Measurements from ENCODE around the gene SLC41A1. TPM values are rescaled to one million over a fixed set of nuclear protein-coding genes. Genes with fewer than 3 reads are reported as not detected.

The SLC41A1 gene
- total RNA-seq, 1 donor from 2014 or later, result 16.8 TPM

- no peaks in the 10 kb centered on the region for H3K27me3 Mint-ChIP-seq
Measured at GRCh38 chr1:205786601-205787000, 26.4 kb downstream of the SLC41A1 start.

DNA sequence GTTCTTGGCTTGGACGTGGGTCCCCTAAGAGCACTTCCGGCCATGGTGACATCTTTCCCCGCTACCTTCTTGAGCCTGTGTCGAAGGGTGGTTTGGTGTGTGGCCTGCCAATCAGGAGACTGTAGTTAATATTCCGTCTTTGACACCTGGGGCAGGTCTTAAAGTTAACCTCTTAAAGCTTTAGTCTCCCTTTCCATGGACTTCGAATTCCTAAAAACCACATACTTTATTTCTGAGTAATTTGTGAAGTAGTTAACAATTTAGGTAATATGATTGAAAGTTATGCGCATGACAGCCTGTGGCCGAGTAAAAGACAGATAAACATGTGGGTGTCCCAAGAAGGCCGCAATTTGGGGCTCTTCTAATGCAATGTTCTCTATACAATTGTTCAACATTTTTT is 27.6 kb downstream of the SLC41A1 start:
- H3K4me1 Mint-ChIP-seq (ENCODE audit: low read depth), result no peaks in the 10 kb centered on the region
- H3K36me3 Mint-ChIP-seq (ENCODE audit: insufficient read depth), result no peaks in the 10 kb centered on the region
- no peak for DNase-seq (ENCODE audit: low spot score, unreplicated experiment)
- TF ChIP-seq CTCF (IDR thresholded peaks at IDR 0.05; ENCODE audit: unreplicated experiment), result no peak
- no peak overlapping the region for H3K27ac Mint-ChIP-seq
- no peaks in the 10 kb centered on the region for H3K9me3 Mint-ChIP-seq (ENCODE audit: low read depth)
- no peaks in the 10 kb centered on the region for H3K27me3 Mint-ChIP-seq
- H3K4me3 Mint-ChIP-seq (ENCODE audit: low read depth), result no peak overlapping the region

More at GRCh38 chr1:205786601-205787000, 26.4 kb downstream of the SLC41A1 start:
- Mint-ChIP-seq H3K9me3 (ENCODE audit: low read depth) (no peaks in the 10 kb centered on the region), H3K36me3 (ENCODE audit: insufficient read depth) (peaks cover 2% of the 10 kb centered on the region), H3K4me3 (ENCODE audit: low read depth) (no peak overlapping the region), H3K27ac (no peak overlapping the region), H3K4me1 (ENCODE audit: low read depth) (no peaks in the 10 kb centered on the region)
- no peak for TF ChIP-seq CTCF (IDR thresholded peaks at IDR 0.05; ENCODE audit: unreplicated experiment)
- DNase-seq (ENCODE audit: low spot score, unreplicated experiment), result no peak

DNA sequence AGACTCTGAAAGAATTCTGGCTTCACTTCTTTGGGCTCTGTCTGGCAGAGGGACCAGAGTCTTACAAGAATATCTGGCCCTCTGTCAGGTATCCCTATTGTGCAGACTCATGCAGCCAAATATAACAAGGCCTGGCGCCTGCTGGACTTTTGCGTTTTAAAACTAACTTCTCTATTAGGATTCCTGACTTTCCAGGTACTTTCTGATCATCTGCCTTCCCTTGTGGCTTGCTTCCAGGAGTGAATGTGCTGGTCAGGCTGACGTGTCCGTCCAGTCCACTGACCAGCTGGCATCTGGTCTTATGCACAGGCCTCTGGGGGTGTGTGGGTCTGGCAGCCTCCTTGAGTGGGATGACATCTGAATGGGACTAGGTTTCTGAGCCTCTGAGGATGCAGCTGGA is 29.1 kb downstream of the SLC41A1 start:
- TF ChIP-seq CTCF (IDR thresholded peaks at IDR 0.05; ENCODE audit: unreplicated experiment), result no peak
- Mint-ChIP-seq H3K4me1 (ENCODE audit: low read depth) (no peaks in the 10 kb centered on the region), H3K27me3 (no peaks in the 10 kb centered on the region), H3K27ac (no peak overlapping the region), H3K4me3 (ENCODE audit: low read depth) (no peak overlapping the region), H3K9me3 (ENCODE audit: low read depth) (no peaks in the 10 kb centered on the region), H3K36me3 (ENCODE audit: insufficient read depth) (no peaks in the 10 kb centered on the region)
- no peak for DNase-seq (ENCODE audit: low spot score, unreplicated experiment)

DNA sequence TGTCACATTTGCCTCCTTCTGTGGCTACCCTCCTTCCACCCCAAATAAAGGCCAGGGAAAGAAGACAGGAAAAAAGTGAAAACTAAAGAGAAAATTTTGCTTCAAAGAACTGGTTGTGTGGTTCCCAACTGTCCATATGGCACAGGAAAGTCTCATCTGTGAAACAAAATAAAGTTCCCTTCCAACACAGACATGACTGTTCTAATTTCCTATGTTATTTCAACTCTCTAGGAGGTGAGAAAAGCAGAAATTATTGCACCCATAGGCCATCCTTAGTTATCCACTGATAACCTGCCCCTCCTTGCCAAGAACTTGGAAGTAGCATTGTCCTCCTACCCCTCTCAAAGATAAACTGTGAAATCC is 29.6 kb downstream of the SLC41A1 start:
- no peak for DNase-seq (ENCODE audit: low spot score, unreplicated experiment)
- Mint-ChIP-seq H3K4me3 (ENCODE audit: low read depth) (no peak overlapping the region), H3K4me1 (ENCODE audit: low read depth) (no peaks in the 10 kb centered on the region), H3K27me3 (no peaks in the 10 kb centered on the region), H3K36me3 (ENCODE audit: insufficient read depth) (no peaks in the 10 kb centered on the region), H3K9me3 (ENCODE audit: low read depth) (no peaks in the 10 kb centered on the region), H3K27ac (no peak overlapping the region)
- no peak for TF ChIP-seq CTCF (IDR thresholded peaks at IDR 0.05; ENCODE audit: unreplicated experiment)

GRCh38 chr1:205782627-205783432 is 30.2 kb downstream of the SLC41A1 start:
- H3K27me3 Mint-ChIP-seq, result no peaks in the 10 kb centered on the region
- no peak overlapping the region for H3K27ac Mint-ChIP-seq
- H3K4me1 Mint-ChIP-seq (ENCODE audit: low read depth), result no peaks in the 10 kb centered on the region
- H3K36me3 Mint-ChIP-seq (ENCODE audit: insufficient read depth), result no peaks in the 10 kb centered on the region
- TF ChIP-seq CTCF (IDR thresholded peaks at IDR 0.05; ENCODE audit: unreplicated experiment), result no peak
- H3K4me3 Mint-ChIP-seq (ENCODE audit: low read depth), result no peak overlapping the region
- no peak for DNase-seq (ENCODE audit: low spot score, unreplicated experiment)
- H3K9me3 Mint-ChIP-seq (ENCODE audit: low read depth), result no peaks in the 10 kb centered on the region

Data from progenitor cell of endocrine pancreas (in vitro differentiated cells).